HepG2 (cell line): Measurements from ENCODE around the gene RNU6-1. TPM values are rescaled to one million over a fixed set of nuclear protein-coding genes. Genes with fewer than 3 reads are reported as not detected.

Experiments used
- BHLHE40 ChIP-seq: IDR thresholded peaks from 2 replicates; pipeline ENCODE4 v1.6.1; 2011; ENCODE audit warnings: low read length, improper control_type of control experiment
- ETV5 ChIP-seq: IDR thresholded peaks from 2 replicates; pipeline ENCODE4 v1.6.1; 2018; ENCODE audit warnings: missing biosample characterization, missing genetic modification reagents, inconsistent platforms, borderline replicate concordance
- HOXA5 ChIP-seq: sonication (generic); formaldehyde crosslinking; IDR thresholded peaks from 2 replicates; pipeline ENCODE4 v1.4.0; 2020; ENCODE audit warnings: missing genetic modification reagents
- MTF2 ChIP-seq: sonication (generic); formaldehyde crosslinking; IDR thresholded peaks from 2 replicates; pipeline ENCODE4 v1.5.0; 2020; ENCODE audit warnings: missing genetic modification reagents, borderline replicate concordance
- NFE2L2 ChIP-seq: fragments of 150-350 bp; IDR thresholded peaks from 2 replicates; pipeline ENCODE4 v1.6.1; 2014; ENCODE audit warnings: low read length
- SIX1 ChIP-seq: sonication (generic); formaldehyde crosslinking; IDR thresholded peaks from 2 replicates; pipeline ENCODE4 v1.4.0; 2020; ENCODE audit warnings: missing genetic modification reagents, borderline replicate concordance
- ZFP36L2 ChIP-seq: sonication (generic); formaldehyde crosslinking; IDR thresholded peaks from 2 replicates; pipeline ENCODE4 v1.4.0; 2020; ENCODE audit warnings: missing genetic modification reagents
- ZNF256 ChIP-seq: sonication (generic); formaldehyde crosslinking; conservative IDR thresholded peaks from 2 replicates; pipeline ENCODE4 v1.4.0; 2020; ENCODE audit warnings: missing genetic modification reagents
- ZNF264 ChIP-seq: sonication (generic); formaldehyde crosslinking; IDR thresholded peaks from 2 replicates; pipeline ENCODE4 v1.4.0; 2020; ENCODE audit warnings: missing genetic modification reagents
- ZNF331 ChIP-seq: sonication (generic); formaldehyde crosslinking; IDR thresholded peaks from 2 replicates; pipeline ENCODE4 v1.4.0; 2020; ENCODE audit warnings: missing genetic modification reagents
- ZNF343 ChIP-seq: sonication (generic); formaldehyde crosslinking; IDR thresholded peaks from 2 replicates; pipeline ENCODE4 v1.4.0; 2020; ENCODE audit warnings: mild to moderate bottlenecking, missing genetic modification reagents
- ZNF747 ChIP-seq: sonication (generic); formaldehyde crosslinking; IDR thresholded peaks from 2 replicates; pipeline ENCODE4 v1.8.1; 2023; ENCODE audit warnings: missing genetic modification reagents, mild to moderate bottlenecking, borderline replicate concordance
- ZNF839 ChIP-seq: sonication (generic); formaldehyde crosslinking; IDR thresholded peaks from 2 replicates; pipeline ENCODE4 v1.4.0; 2020; ENCODE audit warnings: missing genetic modification reagents, mild to moderate bottlenecking, borderline replicate concordance
- ZSCAN25 ChIP-seq: sonication (generic); formaldehyde crosslinking; IDR thresholded peaks from 2 replicates; pipeline ENCODE4 v1.8.0; 2022; ENCODE audit warnings: mild to moderate bottlenecking, missing genetic modification reagents
- polyA plus RNA-seq, 8 experiments: library from polyadenylated mRNA; depleted of rRNA in 3 of 8; stranded (reverse) in 7 of 8; unstranded in 1 of 8; fragments of >200 nt; fragmentation: Illumina TruSeq in 4 of 8; extraction: Trizol in 4 of 8; gene quantifications; 2 replicates each; pipeline versions ENCODE4 v1.2.1 to v1.2.3, GENCODE V29; 2011 to 2016; ENCODE audit warnings: low read depth in 4 of 8, missing spikeins in 1 of 8, mixed read lengths in 1 of 8; ENCODE audit not compliant: insufficient read depth in 1 of 8
- total RNA-seq, 5 experiments: library from RNA; depleted of rRNA; stranded (reverse); fragments of >200 nt; fragmentation: Illumina TruSeq; extraction: Trizol; gene quantifications; 2 replicates each; pipeline ENCODE4 v1.2.3, GENCODE V29; 2016; ENCODE audit warnings: low read depth in 1 of 5
- TF ChIP-seq, protein P1 (sequence below): IDR thresholded peaks from 2 replicates; pipeline ENCODE4 v1.6.1; 2016; ENCODE audit warnings: missing biosample characterization, missing genetic modification reagents, low read depth
- TF ChIP-seq, protein P2 (sequence below): sonication (generic); formaldehyde crosslinking; IDR thresholded peaks from 2 replicates; pipeline ENCODE4 v1.5.0; 2020; ENCODE audit warnings: mild to moderate bottlenecking, missing genetic modification reagents, borderline replicate concordance
- TF ChIP-seq, protein P3 (sequence below): sonication (generic); formaldehyde crosslinking; IDR thresholded peaks from 2 replicates; pipeline ENCODE4 v1.8.1; 2023; ENCODE audit warnings: mild to moderate bottlenecking, moderate library complexity, missing genetic modification reagents
- TF ChIP-seq, protein P4 (sequence below): sonication (generic); formaldehyde crosslinking; IDR thresholded peaks from 2 replicates; pipeline ENCODE4 v1.4.0; 2020; ENCODE audit warnings: missing genetic modification reagents
- TF ChIP-seq, protein P5 (sequence below): sonication (generic); formaldehyde crosslinking; conservative IDR thresholded peaks from 2 replicates; pipeline ENCODE4 v1.5.0; 2020; ENCODE audit warnings: missing genetic modification reagents

RNU6-1 gene
- total and polyA plus RNA-seq, 2 of the 13 experiments (the other 11 are each of a cell fraction or from before 2014, with no cell fraction given) = under 0.01 TPM; not detected in 1

DNA sequence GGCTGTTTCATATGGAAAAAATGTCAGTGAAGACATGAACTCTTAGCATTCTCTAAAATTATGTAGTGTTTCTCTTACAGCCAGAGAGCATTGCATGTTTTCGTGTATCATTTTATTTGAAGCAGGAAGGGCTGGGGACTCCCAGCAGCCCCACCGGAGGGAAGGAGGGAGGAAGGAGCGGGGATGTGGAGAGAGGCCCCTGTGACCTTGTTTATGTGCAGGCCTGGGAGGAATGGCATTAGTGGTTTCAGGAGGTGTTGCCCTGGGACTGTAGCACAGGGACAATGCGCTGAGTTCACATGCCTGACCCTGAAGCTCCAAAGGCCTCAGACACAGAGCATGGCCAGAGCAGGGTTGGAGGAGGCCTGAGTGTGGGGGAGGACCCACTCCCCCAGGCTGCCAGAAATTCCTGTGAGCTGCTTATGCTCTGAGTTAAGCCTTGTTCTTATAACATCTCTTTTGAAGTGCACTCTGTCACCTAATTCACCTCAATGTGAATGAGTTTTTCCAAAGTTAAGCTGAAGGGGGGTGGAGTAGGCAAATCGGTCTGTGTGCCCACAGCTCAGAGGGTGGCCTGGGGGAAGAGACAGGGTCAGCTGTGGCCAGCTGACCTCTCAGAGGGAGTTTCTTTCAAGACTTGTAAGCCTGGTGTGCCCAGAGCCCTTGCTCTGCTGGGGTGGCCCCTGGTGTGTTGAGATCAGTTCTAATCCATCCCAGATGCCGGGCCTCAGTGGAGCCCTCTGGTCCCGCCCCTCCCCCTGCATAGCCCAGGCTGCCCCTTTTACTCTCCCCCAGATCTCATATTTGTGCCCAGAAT, 3.9 kb upstream of the RNU6-1 start (continued):
- TF ChIP-seq NFE2L2 = no peak
- no peak for TF ChIP-seq SIX1 (CRISPR knock-in tag)
- no peak for TF ChIP-seq BHLHE40
- no peak for TF ChIP-seq ZNF256 (CRISPR knock-in tag)
- TF ChIP-seq, protein P1, sequence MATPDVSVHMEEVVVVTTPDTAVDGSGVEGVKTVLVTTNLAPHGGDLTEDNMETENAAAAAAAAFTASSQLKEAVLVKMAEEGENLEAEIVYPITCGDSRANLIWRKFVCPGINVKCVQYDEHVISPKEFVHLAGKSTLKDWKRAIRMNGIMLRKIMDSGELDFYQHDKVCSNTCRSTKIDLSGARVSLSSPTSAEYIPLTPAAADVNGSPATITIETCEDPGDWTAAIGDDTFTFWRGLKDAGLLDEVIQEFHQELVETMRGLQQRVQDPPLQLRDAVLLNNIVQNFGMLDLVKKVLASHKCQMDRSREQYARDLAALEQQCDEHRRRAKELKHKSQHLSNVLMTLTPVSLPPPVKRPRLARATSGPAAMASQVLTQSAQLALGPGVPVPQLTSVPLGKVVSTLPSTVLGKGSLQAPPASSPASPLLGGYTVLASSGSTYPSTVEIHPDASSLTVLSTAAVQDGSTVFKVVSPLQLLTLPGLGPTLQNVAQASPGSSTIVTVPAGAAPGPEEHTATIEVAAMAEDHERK = no peak
- TF ChIP-seq MTF2 (CRISPR knock-in tag) = no peak
- no peak for TF ChIP-seq HOXA5
- TF ChIP-seq ZNF839 = no peak
- TF ChIP-seq ZNF747 (CRISPR knock-in tag) = no peak
- no peak for TF ChIP-seq ZNF264 (CRISPR knock-in tag)
- TF ChIP-seq, protein P2, sequence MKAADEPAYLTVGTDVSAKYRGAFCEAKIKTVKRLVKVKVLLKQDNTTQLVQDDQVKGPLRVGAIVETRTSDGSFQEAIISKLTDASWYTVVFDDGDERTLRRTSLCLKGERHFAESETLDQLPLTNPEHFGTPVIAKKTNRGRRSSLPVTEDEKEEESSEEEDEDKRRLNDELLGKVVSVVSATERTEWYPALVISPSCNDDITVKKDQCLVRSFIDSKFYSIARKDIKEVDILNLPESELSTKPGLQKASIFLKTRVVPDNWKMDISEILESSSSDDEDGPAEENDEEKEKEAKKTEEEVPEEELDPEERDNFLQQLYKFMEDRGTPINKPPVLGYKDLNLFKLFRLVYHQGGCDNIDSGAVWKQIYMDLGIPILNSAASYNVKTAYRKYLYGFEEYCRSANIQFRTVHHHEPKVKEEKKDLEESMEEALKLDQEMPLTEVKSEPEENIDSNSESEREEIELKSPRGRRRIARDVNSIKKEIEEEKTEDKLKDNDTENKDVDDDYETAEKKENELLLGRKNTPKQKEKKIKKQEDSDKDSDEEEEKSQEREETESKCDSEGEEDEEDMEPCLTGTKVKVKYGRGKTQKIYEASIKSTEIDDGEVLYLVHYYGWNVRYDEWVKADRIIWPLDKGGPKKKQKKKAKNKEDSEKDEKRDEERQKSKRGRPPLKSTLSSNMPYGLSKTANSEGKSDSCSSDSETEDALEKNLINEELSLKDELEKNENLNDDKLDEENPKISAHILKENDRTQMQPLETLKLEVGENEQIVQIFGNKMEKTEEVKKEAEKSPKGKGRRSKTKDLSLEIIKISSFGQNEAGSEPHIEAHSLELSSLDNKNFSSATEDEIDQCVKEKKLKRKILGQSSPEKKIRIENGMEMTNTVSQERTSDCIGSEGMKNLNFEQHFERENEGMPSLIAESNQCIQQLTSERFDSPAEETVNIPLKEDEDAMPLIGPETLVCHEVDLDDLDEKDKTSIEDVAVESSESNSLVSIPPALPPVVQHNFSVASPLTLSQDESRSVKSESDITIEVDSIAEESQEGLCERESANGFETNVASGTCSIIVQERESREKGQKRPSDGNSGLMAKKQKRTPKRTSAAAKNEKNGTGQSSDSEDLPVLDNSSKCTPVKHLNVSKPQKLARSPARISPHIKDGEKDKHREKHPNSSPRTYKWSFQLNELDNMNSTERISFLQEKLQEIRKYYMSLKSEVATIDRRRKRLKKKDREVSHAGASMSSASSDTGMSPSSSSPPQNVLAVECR (CRISPR knock-in tag) = no peak; the same call in 1 of the 2 replicates
- peak; percentile 62; the same call in 1 of the 2 replicates for TF ChIP-seq ZNF331 (CRISPR knock-in tag)
- TF ChIP-seq, protein P3, sequence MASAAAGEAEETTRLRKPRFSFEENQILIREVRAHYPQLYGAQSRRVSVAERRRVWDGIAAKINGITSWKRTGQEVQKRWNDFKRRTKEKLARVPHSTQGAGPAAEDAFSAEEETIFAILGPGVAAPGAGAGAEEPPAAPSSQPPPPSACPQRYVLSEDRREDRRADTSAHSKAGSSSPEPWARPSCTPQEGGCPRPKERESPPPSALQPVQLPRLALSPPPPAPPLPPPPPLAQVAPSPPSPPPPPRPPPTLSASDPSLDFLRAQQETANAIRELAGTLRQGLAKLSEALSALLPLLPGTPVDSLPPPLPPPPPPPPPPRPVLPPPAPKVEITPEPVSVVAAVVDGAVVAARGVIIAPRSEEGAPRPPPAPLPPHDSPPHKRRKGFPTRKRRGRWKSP = no peak
- TF ChIP-seq ETV5 (CRISPR knock-in tag) = peak; percentile 48
- TF ChIP-seq ZSCAN25 (CRISPR knock-in tag) = peak; percentile 63; the same call in 1 of the 2 replicates
- 0 out of 2 replicates have a peak, but pooled peaks have one; percentile 47 for TF ChIP-seq ZNF343 (CRISPR knock-in tag)
- TF ChIP-seq ZFP36L2 (CRISPR knock-in tag) = no peak
- TF ChIP-seq, protein P4, sequence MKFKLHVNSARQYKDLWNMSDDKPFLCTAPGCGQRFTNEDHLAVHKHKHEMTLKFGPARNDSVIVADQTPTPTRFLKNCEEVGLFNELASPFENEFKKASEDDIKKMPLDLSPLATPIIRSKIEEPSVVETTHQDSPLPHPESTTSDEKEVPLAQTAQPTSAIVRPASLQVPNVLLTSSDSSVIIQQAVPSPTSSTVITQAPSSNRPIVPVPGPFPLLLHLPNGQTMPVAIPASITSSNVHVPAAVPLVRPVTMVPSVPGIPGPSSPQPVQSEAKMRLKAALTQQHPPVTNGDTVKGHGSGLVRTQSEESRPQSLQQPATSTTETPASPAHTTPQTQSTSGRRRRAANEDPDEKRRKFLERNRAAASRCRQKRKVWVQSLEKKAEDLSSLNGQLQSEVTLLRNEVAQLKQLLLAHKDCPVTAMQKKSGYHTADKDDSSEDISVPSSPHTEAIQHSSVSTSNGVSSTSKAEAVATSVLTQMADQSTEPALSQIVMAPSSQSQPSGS (CRISPR knock-in tag) = no peak
- TF ChIP-seq, protein P5, sequence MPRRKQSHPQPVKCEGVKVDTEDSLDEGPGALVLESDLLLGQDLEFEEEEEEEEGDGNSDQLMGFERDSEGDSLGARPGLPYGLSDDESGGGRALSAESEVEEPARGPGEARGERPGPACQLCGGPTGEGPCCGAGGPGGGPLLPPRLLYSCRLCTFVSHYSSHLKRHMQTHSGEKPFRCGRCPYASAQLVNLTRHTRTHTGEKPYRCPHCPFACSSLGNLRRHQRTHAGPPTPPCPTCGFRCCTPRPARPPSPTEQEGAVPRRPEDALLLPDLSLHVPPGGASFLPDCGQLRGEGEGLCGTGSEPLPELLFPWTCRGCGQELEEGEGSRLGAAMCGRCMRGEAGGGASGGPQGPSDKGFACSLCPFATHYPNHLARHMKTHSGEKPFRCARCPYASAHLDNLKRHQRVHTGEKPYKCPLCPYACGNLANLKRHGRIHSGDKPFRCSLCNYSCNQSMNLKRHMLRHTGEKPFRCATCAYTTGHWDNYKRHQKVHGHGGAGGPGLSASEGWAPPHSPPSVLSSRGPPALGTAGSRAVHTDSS (CRISPR knock-in tag) = no peak
